GM19463 (cell line): ENCODE data around the gene SNX22.

Experiments used
- ATAC-seq: cut with Tn5 transposase; IDR thresholded peaks from one replicate; pipeline ENCODE4 v1.9.1; 2021; ENCODE audit warnings: mild to moderate bottlenecking, moderate library complexity; ENCODE audit not compliant: unreplicated experiment

The SNX22 gene

DNA sequence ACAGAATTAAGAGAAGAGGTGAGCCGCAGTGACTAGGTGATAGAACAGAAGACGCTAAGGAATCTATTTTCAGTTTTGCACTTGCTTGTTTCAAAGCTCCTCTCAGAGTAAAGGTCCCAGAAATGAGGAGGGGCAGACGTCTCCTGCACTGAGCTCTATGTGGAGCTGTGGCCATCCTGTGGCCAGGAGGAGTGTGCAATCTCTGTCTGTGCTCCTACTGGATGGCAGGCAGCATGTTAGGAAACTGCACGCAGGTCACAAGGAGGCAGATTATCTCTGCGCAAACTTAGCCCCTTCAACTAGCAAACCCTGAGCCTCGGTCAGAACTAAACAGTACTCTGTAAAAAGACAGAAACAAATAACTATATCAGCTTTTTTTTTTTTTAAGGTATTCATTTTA, 42.4 kb downstream of the SNX22 start:
- ATAC-seq, result no peak

DNA sequence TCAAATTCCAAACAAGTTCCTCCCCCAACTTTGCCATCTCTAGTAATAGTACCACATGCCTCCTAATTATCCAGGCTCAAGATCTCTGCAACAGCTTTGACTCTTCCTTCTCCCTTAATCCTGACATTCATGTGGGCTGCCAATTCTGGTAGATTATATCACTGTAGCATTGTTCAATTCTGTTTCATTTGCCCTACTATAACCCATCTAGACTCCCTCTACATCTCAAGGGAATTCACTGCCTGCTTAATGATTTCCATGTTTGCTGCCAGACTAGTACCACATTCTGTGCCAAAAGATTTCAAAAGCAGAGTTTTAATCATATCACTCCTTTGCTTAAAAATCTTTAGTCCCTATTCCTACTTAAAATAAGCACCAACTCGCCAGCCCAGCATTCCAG, 45.9 kb downstream of the SNX22 start:
- no peak for ATAC-seq

DNA sequence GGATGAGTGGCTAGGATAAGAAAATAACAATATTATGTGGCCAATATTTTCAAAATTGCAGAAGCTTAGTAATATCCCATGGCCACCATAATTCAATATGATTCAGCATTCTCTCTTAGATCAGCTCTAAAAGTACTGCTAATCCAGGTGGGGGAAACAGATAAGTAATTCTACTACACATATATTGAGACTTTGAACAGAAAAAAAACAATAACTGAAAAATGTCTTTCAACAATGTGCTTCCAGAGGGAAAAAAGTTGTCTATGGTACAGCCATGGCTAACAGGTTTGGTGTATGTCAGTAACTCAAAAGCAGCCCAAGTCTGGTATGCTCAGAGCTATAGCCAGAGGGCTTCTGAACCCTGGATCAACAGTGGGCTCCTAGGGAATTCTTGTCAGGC, 53.7 kb downstream of the SNX22 start:
- no peak for ATAC-seq
